IPS-18c (cell line): Measurements from ENCODE around the gene ID2.
A peak's percentile ranks its signal among the peaks of the same experiment; 100 is the strongest.

Experiments used
- H3K4me3 ChIP-seq: 2 replicates; pipeline ENCODE4 v1.7.0; 2013; ENCODE audit warnings: low read depth, mild to moderate bottlenecking, low read length, moderate library complexity; ENCODE audit not compliant: insufficient read depth
- H3K9me3 ChIP-seq: one replicate; pipeline ENCODE4 v1.6.1; 2013; ENCODE audit warnings: mild to moderate bottlenecking, low read length, moderate library complexity; ENCODE audit not compliant: control insufficient read depth, insufficient read depth

The ID2 gene, protein sequence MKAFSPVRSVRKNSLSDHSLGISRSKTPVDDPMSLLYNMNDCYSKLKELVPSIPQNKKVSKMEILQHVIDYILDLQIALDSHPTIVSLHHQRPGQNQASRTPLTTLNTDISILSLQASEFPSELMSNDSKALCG

DNA sequence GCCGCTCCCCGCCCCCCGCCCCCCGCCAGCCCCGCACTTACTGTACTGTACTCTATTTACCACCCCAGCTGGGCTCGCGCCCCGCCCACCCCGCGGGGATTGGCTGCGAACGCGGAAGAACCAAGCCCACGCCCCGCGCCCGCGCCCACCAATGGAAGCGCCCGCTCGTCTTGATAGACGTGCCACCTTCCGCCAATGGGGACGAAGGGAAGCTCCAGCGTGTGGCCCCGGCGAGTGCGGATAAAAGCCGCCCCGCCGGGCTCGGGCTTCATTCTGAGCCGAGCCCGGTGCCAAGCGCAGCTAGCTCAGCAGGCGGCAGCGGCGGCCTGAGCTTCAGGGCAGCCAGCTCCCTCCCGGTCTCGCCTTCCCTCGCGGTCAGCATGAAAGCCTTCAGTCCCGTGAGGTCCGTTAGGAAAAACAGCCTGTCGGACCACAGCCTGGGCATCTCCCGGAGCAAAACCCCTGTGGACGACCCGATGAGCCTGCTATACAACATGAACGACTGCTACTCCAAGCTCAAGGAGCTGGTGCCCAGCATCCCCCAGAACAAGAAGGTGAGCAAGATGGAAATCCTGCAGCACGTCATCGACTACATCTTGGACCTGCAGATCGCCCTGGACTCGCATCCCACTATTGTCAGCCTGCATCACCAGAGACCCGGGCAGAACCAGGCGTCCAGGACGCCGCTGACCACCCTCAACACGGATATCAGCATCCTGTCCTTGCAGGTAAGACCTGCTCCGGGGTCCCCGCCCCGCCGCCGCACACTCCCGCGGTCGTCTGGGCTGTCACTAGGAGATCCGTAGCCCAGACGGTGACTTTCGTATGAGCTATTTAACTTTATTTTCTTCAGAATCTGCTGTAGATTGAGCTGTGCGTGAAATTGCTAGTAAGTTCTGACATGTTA lies at the start of gene ID2:
Gene ID2 (plus strand): TSS at position 271 of the 907 bp plus-strand sequence. CDS start 110 bp downstream, at position 381.
- no peaks in the 10 kb centered on the region for H3K9me3 ChIP-seq
- H3K4me3 ChIP-seq = peak within 1 kb of the TSS; percentile 90

- Histone ChIP-seq H3K9me3 (no peaks in the 10 kb centered on the region), H3K4me3 (no peak overlapping the region)
Observed at GRCh38 chr2:8632755-8633154, 49.1 kb upstream of the ID2 start.

DNA sequence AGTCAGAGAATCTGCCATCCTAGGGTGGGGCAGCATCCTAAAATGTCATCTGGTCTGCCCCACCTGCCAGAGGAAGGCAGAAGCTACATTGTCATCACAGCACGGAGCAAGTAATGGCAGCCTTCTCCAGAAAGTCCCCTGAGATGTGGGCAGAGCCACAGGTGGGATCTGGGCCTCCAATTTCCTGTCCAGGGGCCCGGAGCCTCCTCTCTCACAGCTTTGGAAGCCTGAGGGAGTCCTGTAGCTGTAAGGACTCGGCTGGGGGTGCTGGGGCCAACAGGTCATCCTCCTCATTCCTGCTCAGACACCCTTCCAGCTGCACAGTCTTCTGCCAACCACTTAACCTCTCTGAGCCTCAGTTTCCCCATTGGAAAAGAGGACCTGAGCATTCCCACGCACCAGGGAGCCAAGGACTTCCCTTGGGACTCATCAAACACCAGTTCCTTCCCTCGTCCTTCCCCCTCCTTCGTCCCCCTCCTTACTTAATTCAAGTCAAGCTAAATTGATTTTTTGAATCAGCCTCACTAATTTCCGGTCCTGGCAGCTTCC lies 48.6 kb upstream of the ID2 start:
- H3K4me3 ChIP-seq = no peak overlapping the region

GRCh38 chr2:8633735-8634313 lies 48.0 kb upstream of the ID2 start:
- H3K4me3 ChIP-seq = no peak overlapping the region

More for the DNA sequence above, 48.6 kb upstream of the ID2 start:
- no peaks in the 10 kb centered on the region for H3K9me3 ChIP-seq

DNA sequence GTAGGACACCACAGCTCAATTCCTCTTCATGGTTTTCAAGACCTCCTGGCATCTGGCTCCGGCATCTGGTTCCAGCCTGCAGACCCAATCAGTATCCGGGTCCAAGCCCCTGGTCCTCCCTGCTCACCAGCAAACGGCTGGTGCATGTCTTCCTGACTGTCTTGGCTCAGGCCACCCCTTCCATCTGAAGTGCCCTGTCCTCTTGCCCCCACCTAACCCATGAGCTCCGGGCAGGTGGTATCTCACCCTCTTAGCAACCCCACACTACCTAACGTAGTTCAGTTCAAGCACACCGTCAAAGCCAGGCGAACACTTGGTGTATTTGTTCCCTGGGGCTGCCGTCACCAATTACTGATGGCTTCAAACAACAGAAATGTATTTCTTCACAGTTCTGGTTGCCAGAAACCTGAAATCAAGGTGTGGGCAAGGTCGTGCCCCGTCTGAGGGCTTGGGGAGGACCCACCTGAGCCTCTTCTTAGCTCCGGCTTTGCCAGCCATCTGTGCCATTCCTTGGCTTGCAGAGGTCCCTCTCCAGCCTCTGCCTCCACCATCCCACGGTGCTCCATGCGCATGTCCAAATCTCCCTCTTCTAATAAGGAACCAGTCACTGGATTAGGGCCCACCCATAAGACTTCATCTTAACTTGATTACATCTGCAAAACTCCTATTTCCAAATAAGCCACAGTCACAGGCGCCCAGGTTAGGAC lies 47.2 kb upstream of the ID2 start:
- no peaks in the 10 kb centered on the region for H3K9me3 ChIP-seq
- no peak overlapping the region for H3K4me3 ChIP-seq

More at GRCh38 chr2:8633735-8634313, 48.0 kb upstream of the ID2 start:
- H3K9me3 ChIP-seq = no peaks in the 10 kb centered on the region

DNA sequence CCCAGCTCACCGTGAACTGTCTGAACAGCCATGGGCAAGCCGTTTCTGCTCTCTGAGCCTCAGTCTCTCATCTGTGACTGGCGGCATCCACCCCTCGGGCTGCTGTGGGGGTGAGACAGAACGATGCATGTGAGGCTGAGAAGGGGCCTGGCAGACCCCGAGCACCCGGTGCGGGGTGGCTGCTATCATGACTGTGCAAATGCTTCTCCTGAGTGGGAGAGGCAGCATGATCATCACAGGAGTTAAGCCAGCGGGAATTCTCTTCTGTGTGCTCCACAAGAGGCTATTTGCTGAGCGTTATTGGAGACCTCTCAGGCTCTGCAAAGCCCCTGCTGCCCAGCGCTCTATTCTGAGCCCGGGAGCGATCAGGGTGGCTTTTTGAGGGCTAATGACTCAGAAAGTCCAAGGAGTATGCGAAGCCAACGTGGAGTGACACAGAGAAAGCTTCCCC lies 45.8 kb upstream of the ID2 start:
- no peak overlapping the region for H3K4me3 ChIP-seq
- H3K9me3 ChIP-seq = no peaks in the 10 kb centered on the region

DNA sequence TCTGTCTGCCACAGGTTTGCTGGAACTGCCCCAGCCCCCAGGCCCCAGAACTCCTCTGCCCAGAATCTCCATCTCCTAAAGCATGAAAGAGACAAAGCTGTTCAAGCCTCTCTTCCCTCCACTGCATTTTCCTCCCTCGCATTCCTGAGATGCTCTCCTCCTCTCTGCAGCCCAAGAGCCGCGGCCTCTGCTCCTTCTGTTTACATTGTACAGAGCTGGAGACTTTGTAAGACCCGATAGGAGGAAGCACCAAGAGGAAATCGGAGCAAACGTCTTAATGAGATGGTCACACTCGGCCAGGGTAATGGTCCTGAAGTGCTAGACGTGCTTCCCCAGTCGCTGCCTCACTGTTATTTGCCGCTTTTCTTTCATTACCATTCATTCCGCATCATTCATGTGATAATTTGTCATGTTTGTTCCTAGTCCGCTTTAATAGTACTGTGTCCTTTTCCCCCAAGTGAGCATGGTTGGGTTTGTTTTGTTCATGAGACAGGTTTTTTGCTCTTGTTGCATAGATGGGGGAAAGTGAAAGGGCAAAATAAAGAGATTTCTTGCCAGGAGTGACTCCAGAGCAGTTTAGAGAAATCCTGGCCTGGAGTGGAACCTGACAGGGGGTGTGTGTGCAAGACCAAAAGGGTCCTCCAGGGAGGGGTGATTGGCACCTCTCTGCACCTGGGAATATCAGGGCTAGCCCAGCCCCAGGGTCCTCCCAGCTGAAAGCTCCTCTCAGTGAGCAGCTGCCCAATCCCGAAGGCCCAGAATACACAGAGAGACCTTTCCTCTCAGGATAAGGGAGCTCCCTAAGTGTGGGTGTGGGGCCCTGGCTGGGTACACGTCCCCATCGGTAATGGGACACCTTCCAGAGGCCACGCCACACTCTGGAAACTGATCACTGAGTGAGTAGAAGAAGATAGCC lies 44.9 kb upstream of the ID2 start:
- H3K9me3 ChIP-seq = no peaks in the 10 kb centered on the region
- no peak overlapping the region for H3K4me3 ChIP-seq

DNA sequence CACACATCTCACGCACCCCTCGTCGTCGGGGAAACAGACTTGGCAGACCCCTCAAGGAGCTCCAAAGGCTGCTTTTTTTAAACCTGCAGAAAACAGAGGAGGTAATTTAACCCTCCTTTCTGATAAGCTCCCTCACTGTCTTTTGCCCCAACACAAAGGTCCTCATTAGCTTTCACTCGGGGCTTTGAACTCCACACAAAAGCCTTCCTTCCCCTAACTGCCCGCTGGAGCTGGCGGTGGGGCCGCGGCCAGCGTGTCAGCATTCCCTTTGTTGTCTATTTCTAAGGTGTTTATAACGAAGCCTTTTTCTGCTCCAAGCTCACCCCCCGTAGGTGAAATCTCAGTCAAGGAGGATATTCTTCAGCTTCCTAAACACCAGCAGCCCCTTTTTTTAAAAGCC lies 43.5 kb upstream of the ID2 start:
- no peak overlapping the region for H3K4me3 ChIP-seq
- no peaks in the 10 kb centered on the region for H3K9me3 ChIP-seq

DNA sequence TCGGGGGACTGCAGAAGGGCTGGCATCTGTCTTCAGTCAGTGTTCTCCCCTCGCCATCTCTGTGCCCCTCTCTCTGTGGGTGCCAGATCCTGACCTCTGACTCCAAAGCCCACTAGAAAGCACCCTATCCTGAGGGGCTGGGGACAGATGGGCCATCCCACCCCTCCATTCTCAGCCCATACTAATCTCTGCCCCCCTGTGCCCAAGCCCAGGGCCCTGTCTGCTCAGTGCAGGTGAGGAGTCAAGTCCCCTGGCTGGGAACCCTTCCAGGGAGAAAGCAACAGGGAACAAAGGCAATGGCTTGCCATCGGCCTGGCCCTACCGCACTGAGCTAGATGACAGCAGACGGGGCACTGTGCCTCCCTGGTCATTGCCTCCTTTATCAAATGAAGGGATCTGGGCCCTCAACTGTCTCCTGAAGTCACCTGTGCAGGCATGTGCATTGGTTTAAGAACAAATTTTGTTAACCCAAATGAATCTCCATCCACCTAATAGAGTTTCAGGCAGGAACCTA lies 42.7 kb upstream of the ID2 start:
- Histone ChIP-seq H3K4me3 (no peak overlapping the region), H3K9me3 (no peaks in the 10 kb centered on the region)

GRCh38 chr2:8640498-8640897 lies 41.4 kb upstream of the ID2 start:
- no peaks in the 10 kb centered on the region for H3K9me3 ChIP-seq

GRCh38 chr2:8641301-8641965 lies 40.4 kb upstream of the ID2 start:
- no peaks in the 10 kb centered on the region for H3K9me3 ChIP-seq
- no peak overlapping the region for H3K4me3 ChIP-seq

More at GRCh38 chr2:8640498-8640897, 41.4 kb upstream of the ID2 start:
- no peak overlapping the region for H3K4me3 ChIP-seq

DNA sequence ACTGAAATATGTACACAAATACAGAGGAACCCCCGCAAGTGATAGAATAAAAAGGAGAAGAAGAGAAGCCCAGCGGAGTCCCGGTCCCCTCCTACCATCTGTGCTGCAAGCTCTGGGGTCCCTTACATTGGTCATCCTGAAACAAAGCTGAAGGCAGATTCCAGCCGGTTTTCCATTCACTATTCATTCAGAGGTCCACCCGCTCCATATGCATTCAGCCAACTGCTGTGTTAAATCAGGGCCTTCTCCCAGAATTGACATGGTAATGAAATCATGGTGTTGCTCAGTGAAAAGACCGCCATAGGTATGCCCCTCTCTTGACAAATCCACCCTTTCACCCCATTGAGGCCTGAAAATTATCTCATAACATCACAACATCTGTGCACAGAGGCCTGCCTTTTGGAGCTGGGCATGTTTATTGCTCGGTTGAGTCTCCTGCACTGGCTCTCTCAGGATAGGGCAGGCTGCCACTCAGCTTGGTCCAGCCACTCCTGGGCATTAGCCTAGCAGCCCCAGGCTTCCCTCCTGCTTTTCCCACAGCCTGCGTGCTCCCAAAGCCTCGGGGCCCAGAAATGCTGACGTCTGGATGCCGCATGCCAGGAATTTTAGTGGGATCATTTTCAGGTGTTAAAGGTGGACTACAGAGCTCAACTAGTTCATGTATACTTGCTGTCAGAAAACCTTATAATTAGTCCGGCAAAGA lies 39.3 kb upstream of the ID2 start:
- Histone ChIP-seq H3K9me3 (no peaks in the 10 kb centered on the region), H3K4me3 (no peak overlapping the region)

GRCh38 chr2:8643250-8643995 lies 38.4 kb upstream of the ID2 start:
- Histone ChIP-seq H3K9me3 (no peaks in the 10 kb centered on the region), H3K4me3 (no peak overlapping the region)

DNA sequence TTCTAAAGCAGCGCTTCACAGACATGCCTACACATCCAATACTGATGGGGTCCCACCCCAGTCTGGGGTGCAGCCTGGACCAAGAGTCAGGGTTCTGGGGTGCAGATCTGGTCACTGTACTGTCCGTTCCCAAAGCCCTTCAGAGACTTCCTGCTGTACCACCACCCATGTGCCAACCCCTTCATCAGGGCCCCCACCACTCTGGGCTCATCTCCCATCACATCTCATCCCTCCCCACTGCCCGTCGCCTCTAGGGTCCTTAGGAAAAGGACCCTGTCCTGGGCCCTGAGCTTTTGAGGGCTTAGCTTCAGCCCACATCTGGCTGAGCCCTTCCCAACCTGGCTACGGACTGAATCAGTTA lies 37.9 kb upstream of the ID2 start:
- Histone ChIP-seq H3K9me3 (no peaks in the 10 kb centered on the region), H3K4me3 (no peak overlapping the region)
